LNCaP clone FGC (cell line): ENCODE data around the gene SPEF2.
A peak's percentile ranks its signal among the peaks of the same experiment; 100 is the strongest.

Experiments
- DNase-seq: peaks from one replicate; pipeline ENCODE4 v3.0.0-alpha.2; 2011; ENCODE audit warnings: low read depth
- H3K4me3 ChIP-seq: 2 replicates; pipeline ENCODE4 v1.5.1; 2011; ENCODE audit warnings: mild to moderate bottlenecking, low read depth, low read length, control low read depth
- TF ChIP-seq, protein P1 (sequence below): IDR thresholded peaks from 2 replicates; pipeline ENCODE4 v1.5.1; 2012; ENCODE audit warnings: mild to moderate bottlenecking; ENCODE audit not compliant: control insufficient read depth, insufficient read depth; ENCODE audit errors: extremely low read depth

SPEF2 gene

GRCh38 chr5:35617435-35618303 is at the start of gene SPEF2:
TSS of gene SPEF2 (plus strand) at chr5:35617863. CDS start at chr5:35617998, 135 bp downstream.
- peak; percentile 67 for DNase-seq
- TF ChIP-seq, protein P1, sequence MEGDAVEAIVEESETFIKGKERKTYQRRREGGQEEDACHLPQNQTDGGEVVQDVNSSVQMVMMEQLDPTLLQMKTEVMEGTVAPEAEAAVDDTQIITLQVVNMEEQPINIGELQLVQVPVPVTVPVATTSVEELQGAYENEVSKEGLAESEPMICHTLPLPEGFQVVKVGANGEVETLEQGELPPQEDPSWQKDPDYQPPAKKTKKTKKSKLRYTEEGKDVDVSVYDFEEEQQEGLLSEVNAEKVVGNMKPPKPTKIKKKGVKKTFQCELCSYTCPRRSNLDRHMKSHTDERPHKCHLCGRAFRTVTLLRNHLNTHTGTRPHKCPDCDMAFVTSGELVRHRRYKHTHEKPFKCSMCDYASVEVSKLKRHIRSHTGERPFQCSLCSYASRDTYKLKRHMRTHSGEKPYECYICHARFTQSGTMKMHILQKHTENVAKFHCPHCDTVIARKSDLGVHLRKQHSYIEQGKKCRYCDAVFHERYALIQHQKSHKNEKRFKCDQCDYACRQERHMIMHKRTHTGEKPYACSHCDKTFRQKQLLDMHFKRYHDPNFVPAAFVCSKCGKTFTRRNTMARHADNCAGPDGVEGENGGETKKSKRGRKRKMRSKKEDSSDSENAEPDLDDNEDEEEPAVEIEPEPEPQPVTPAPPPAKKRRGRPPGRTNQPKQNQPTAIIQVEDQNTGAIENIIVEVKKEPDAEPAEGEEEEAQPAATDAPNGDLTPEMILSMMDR: peak; percentile 95
- peak within 1 kb of the TSS; percentile 85 for H3K4me3 ChIP-seq

DNA sequence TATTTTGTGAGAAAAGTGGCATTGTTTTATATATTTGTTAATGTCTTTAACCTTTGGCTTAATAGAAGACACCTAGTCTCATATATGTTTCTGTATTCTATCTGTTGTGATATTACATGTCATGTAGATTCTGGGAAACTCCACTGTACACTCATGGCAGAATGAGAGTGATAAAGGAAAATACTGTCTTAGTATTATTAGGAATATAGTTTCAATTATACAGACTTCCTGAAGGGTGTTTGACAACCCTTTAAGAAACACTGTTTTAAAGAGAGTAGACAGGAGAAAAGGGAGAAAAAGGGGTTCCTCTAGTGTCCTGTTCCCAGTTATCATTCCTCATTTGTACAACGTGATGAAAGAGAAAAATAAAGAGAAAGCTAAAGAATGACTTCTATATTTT is 42.1 kb upstream of the SPEF2 start:
- no peak for DNase-seq
- TF ChIP-seq, protein P1: no peak
- no peak overlapping the region for H3K4me3 ChIP-seq

DNA sequence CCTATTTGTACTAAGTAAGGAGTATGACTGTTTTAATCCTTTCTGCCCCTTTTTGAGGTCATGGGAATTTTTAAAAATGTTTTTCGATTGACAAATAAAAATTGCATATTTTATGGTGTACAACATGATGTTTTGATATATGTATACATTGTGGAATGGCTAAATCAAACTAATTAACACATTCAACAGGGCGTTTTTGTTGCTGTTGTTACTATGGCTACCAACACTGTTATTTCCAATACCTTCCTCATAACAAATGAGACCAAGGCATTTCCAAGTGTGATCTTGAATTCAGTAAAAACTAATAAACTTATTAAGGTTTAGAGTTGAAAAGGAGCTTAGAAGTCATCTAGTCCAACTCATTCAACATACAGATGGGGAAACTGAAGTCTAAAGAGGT is 30.2 kb upstream of the SPEF2 start:
- H3K4me3 ChIP-seq: no peak overlapping the region
- TF ChIP-seq, protein P1: no peak
- DNase-seq: no peak

- TF ChIP-seq, protein P1: no peak
- no peak overlapping the region for H3K4me3 ChIP-seq
- DNase-seq: no peak
Observed at GRCh38 chr5:35593338-35593737, 24.3 kb upstream of the SPEF2 start.

DNA sequence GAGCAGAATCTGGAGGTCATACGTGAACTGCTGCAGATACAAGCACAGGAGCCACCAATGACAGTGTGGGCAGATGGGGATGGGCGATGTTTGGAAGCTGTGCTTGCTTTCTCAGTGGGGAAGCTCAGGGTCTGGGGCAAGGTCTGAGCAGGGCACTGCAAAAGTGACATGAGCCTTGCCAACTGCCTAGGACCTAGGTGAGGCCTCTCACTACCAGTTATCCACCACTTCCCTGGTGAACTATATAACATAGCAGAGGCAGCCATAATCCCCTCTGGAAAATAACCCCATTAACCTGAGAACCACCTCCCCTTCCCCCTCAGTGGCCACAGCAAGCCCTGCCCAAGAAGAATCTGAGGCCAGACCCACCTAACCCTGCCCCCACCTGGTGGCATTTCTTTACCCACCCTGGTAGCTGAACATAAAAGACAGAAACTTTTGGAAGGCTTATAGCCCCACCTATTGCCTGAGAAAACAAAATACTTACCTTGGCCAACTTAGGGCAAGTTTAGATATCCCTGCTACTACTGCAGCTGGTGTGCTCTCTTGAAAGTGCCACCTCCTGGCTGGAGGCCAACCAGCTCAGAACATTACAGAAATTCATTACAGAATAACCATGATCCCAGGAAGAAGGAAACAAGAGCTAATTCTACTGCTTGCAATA is 18.8 kb upstream of the SPEF2 start:
- TF ChIP-seq, protein P1: peak; percentile 28; the same call in 1 of the 2 replicates
- DNase-seq: no peak
- no peak overlapping the region for H3K4me3 ChIP-seq

DNA sequence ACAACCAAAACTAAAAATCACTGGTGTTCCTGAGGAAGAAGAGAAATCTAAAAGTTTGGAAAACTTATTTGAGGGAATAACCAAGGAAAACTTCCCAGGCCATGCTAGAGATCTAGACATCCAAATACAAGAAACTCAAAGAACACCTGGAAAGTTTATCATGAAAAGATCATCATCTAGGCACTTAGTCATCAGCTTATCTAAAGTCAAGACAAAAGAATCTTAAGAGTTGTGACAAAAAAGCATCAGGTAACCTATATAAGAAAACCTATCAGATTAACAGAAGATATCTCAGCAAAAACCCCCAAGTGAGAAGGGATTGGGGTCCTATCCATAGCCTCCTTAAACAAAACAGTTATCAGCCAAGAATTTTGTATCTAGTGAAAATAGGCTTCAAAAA is 17.1 kb upstream of the SPEF2 start:
- no peak overlapping the region for H3K4me3 ChIP-seq
- TF ChIP-seq, protein P1: no peak
- DNase-seq: no peak
